ENCODE results near the gene DAG1. TPM values are rescaled to one million over a fixed set of nuclear protein-coding genes. Genes with fewer than 3 reads are reported as not detected.

The DAG1 gene
- total and polyA plus RNA-seq, 4 donors, result 15.3 to 87.4 (median 47.8) TPM

GRCh38 chr3:49553324-49553691, 83.2 kb downstream of the DAG1 start:
- peaks cover 0 to 3% of the 10 kb centered on the region in 2 donors for H3K4me1 ChIP-seq (ENCODE audit: control insufficient read depth in 1 of 2, insufficient read depth in 2 of 2, low read length in 2 of 2)
- no peak overlapping the region for H3K27ac ChIP-seq (ENCODE audit: low read depth in 1 of 2, low read length in 2 of 2)
- no peak overlapping the region for H3K4me3 ChIP-seq (ENCODE audit: low read length in 2 of 2)
- no peak for DNase-seq
- H3K36me3 ChIP-seq (ENCODE audit: control insufficient read depth in 1 of 2, insufficient read depth in 2 of 2, low read length in 1 of 2), result no peaks in the 10 kb centered on the region
- no peak for ATAC-seq (ENCODE audit: low FRiP score)
- intact Hi-C loops (cut with DNase I), result loop anchor here in 1 of 2 donors (5.0 kb wide), 1 partner anchor 119 kb away; the partner anchor contains the start of gene APEH
- H3K27me3 ChIP-seq (ENCODE audit: control insufficient read depth in 1 of 2, insufficient read depth in 2 of 2, low read length in 1 of 2), result no peaks in the 10 kb centered on the region
- H3K9me3 ChIP-seq (ENCODE audit: control insufficient read depth, low read length), result no peaks in the 10 kb centered on the region
- 47 to 55% methylated on average over 8 of the region's 8 CpGs for WGBS, 2 donors

GRCh38 chr3:49553692-49554632, 83.9 kb downstream of the DAG1 start, which contains the start of gene BSN:
Gene BSN (plus strand): TSS chr3:49554477. CDS start chr3:49554603, 126 bp downstream.
- DNase-seq, result peak; percentile 94 to 97
- 3 to 4% methylated on average over 46 to 76 of the region's 76 CpGs for WGBS, 2 donors
- H3K27ac ChIP-seq (ENCODE audit: low read depth in 1 of 2, low read length in 2 of 2), result no peak within 1 kb of the TSS
- peak; percentile 97 for ATAC-seq (ENCODE audit: low FRiP score)
- intact Hi-C loops (cut with DNase I), result loop anchor here in 1 of 2 donors (5.0 kb wide), 1 partner anchor 118 kb away; the partner anchor contains the start of gene APEH
- H3K4me3 ChIP-seq (ENCODE audit: low read length in 2 of 2), result peak within 1 kb of the TSS; percentile 9 to 60
- H3K9me3 ChIP-seq (ENCODE audit: control insufficient read depth, low read length), result no peaks in the 10 kb centered on the region
- peaks cover 0 to 3% of the 10 kb centered on the region in 2 donors for H3K4me1 ChIP-seq (ENCODE audit: control insufficient read depth in 1 of 2, insufficient read depth in 2 of 2, low read length in 2 of 2)
- no peaks in the 10 kb centered on the region for H3K27me3 ChIP-seq (ENCODE audit: control insufficient read depth in 1 of 2, insufficient read depth in 2 of 2, low read length in 1 of 2)
- H3K36me3 ChIP-seq (ENCODE audit: control insufficient read depth in 1 of 2, insufficient read depth in 2 of 2, low read length in 1 of 2), result no peaks in the 10 kb centered on the region

GRCh38 chr3:49554633-49555265, 84.7 kb downstream of the DAG1 start:
- Histone ChIP-seq H3K4me1 (ENCODE audit: control insufficient read depth in 1 of 2, insufficient read depth in 2 of 2, low read length in 2 of 2) (peaks cover 0 to 3% of the 10 kb centered on the region in 2 donors), H3K36me3 (ENCODE audit: control insufficient read depth in 1 of 2, insufficient read depth in 2 of 2, low read length in 1 of 2) (no peaks in the 10 kb centered on the region), H3K27me3 (ENCODE audit: control insufficient read depth in 1 of 2, insufficient read depth in 2 of 2, low read length in 1 of 2) (no peaks in the 10 kb centered on the region), H3K4me3 (ENCODE audit: low read length in 2 of 2) (peak overlapping the region; percentile 9 to 60), H3K27ac (ENCODE audit: low read depth in 1 of 2, low read length in 2 of 2) (no peak overlapping the region), H3K9me3 (ENCODE audit: control insufficient read depth, low read length) (no peaks in the 10 kb centered on the region)
- intact Hi-C loops (cut with DNase I), result loop anchor here (5.0 kb wide), 1 partner anchor 118 kb away; the partner anchor contains the start of gene APEH (in 2 of the 2)
- peak; percentile 59 to 89 for DNase-seq
- 1 to 2% methylated on average over 34 to 66 of the region's 66 CpGs for WGBS, 2 donors
- ATAC-seq (ENCODE audit: low FRiP score), result peak; percentile 82

- no peaks in the 10 kb centered on the region for H3K36me3 ChIP-seq (ENCODE audit: control insufficient read depth in 1 of 2, insufficient read depth in 2 of 2, low read length in 1 of 2)
- DNase-seq, result no peak
- WGBS, 2 donors, result 85% methylated on average over 3 of the region's 3 CpGs
- no peak overlapping the region for H3K4me3 ChIP-seq (ENCODE audit: low read length in 2 of 2)
- no peak overlapping the region for H3K27ac ChIP-seq (ENCODE audit: low read depth in 1 of 2, low read length in 2 of 2)
- intact Hi-C loops (cut with DNase I), result loop anchor here in 1 of 2 donors (5.0 kb wide), 1 partner anchor 116 kb away; the partner anchor contains the start of gene APEH
- H3K4me1 ChIP-seq (ENCODE audit: control insufficient read depth in 1 of 2, insufficient read depth in 2 of 2, low read length in 2 of 2), result peaks cover 0 to 3% of the 10 kb centered on the region in 2 donors
- no peaks in the 10 kb centered on the region for H3K9me3 ChIP-seq (ENCODE audit: control insufficient read depth, low read length)
- no peak for ATAC-seq (ENCODE audit: low FRiP score)
- no peaks in the 10 kb centered on the region for H3K27me3 ChIP-seq (ENCODE audit: control insufficient read depth in 1 of 2, insufficient read depth in 2 of 2, low read length in 1 of 2)
Measured at GRCh38 chr3:49556500-49557275, 86.6 kb downstream of the DAG1 start.

- DNase-seq, result no peak
- intact Hi-C loops (cut with DNase I), result no loop called here
- H3K27me3 ChIP-seq (ENCODE audit: control insufficient read depth in 1 of 2, insufficient read depth in 2 of 2, low read length in 1 of 2), result no peaks in the 10 kb centered on the region
- H3K36me3 ChIP-seq (ENCODE audit: control insufficient read depth in 1 of 2, insufficient read depth in 2 of 2, low read length in 1 of 2), result no peaks in the 10 kb centered on the region
- H3K4me1 ChIP-seq (ENCODE audit: control insufficient read depth in 1 of 2, insufficient read depth in 2 of 2, low read length in 2 of 2), result no peaks in the 10 kb centered on the region
- ATAC-seq (ENCODE audit: low FRiP score), result no peak
- H3K9me3 ChIP-seq (ENCODE audit: control insufficient read depth, low read length), result no peaks in the 10 kb centered on the region
- WGBS, 2 donors, result 60 to 62% methylated on average over 4 of the region's 4 CpGs
- no peak overlapping the region for H3K4me3 ChIP-seq (ENCODE audit: low read length in 2 of 2)
- no peak overlapping the region for H3K27ac ChIP-seq (ENCODE audit: low read depth in 1 of 2, low read length in 2 of 2)
Measured at GRCh38 chr3:49563040-49563578, 93.0 kb downstream of the DAG1 start.

- H3K36me3 ChIP-seq (ENCODE audit: control insufficient read depth in 1 of 2, insufficient read depth in 2 of 2, low read length in 1 of 2), result no peaks in the 10 kb centered on the region
- no peak for DNase-seq
- intact Hi-C loops (cut with DNase I), result no loop called here
- 90% methylated on average over 4 of the region's 4 CpGs for WGBS, 2 donors
- no peak overlapping the region for H3K4me3 ChIP-seq (ENCODE audit: low read length in 2 of 2)
- H3K27ac ChIP-seq (ENCODE audit: low read depth in 1 of 2, low read length in 2 of 2), result no peak overlapping the region
- no peak for ATAC-seq (ENCODE audit: low FRiP score)
- no peaks in the 10 kb centered on the region for H3K4me1 ChIP-seq (ENCODE audit: control insufficient read depth in 1 of 2, insufficient read depth in 2 of 2, low read length in 2 of 2)
- no peaks in the 10 kb centered on the region for H3K27me3 ChIP-seq (ENCODE audit: control insufficient read depth in 1 of 2, insufficient read depth in 2 of 2, low read length in 1 of 2)
- H3K9me3 ChIP-seq (ENCODE audit: control insufficient read depth, low read length), result no peaks in the 10 kb centered on the region
Measured at GRCh38 chr3:49563766-49564165, 93.7 kb downstream of the DAG1 start.

- 76 to 81% methylated on average over 2 of the region's 2 CpGs for WGBS, 2 donors
Measured at GRCh38 chr3:49566312-49566711, 96.2 kb downstream of the DAG1 start.

GRCh38 chr3:49567406-49567805, 97.3 kb downstream of the DAG1 start:
- DNase-seq, result no peak
- Histone ChIP-seq H3K4me3 (ENCODE audit: low read length in 2 of 2) (no peak overlapping the region), H3K36me3 (ENCODE audit: control insufficient read depth in 1 of 2, insufficient read depth in 2 of 2, low read length in 1 of 2) (no peaks in the 10 kb centered on the region), H3K4me1 (ENCODE audit: control insufficient read depth in 1 of 2, insufficient read depth in 2 of 2, low read length in 2 of 2) (no peaks in the 10 kb centered on the region), H3K27me3 (ENCODE audit: control insufficient read depth in 1 of 2, insufficient read depth in 2 of 2, low read length in 1 of 2) (no peaks in the 10 kb centered on the region), H3K27ac (ENCODE audit: low read depth in 1 of 2, low read length in 2 of 2) (no peak overlapping the region), H3K9me3 (ENCODE audit: control insufficient read depth, low read length) (no peaks in the 10 kb centered on the region)
- 36 to 60% methylated on average over 2 of the region's 2 CpGs for WGBS, 2 donors
- intact Hi-C loops (cut with DNase I), result loop anchor here in 1 of 2 donors (5.0 kb wide), 1 partner anchor 100 kb away; no protein-coding TSS in a partner anchor
- ATAC-seq (ENCODE audit: low FRiP score), result no peak

More at GRCh38 chr3:49566312-49566711, 96.2 kb downstream of the DAG1 start:
- no peaks in the 10 kb centered on the region for H3K27me3 ChIP-seq (ENCODE audit: control insufficient read depth in 1 of 2, insufficient read depth in 2 of 2, low read length in 1 of 2)
- H3K9me3 ChIP-seq (ENCODE audit: control insufficient read depth, low read length), result no peaks in the 10 kb centered on the region
- intact Hi-C loops (cut with DNase I), result loop anchor here in 1 of 2 donors (5.0 kb wide), 1 partner anchor 101 kb away; no protein-coding TSS in a partner anchor
- H3K27ac ChIP-seq (ENCODE audit: low read depth in 1 of 2, low read length in 2 of 2), result no peak overlapping the region
- ATAC-seq (ENCODE audit: low FRiP score) (no peak), DNase-seq (no peak)
- H3K36me3 ChIP-seq (ENCODE audit: control insufficient read depth in 1 of 2, insufficient read depth in 2 of 2, low read length in 1 of 2), result no peaks in the 10 kb centered on the region
- H3K4me1 ChIP-seq (ENCODE audit: control insufficient read depth in 1 of 2, insufficient read depth in 2 of 2, low read length in 2 of 2), result no peaks in the 10 kb centered on the region
- H3K4me3 ChIP-seq (ENCODE audit: low read length in 2 of 2), result no peak overlapping the region
